HG02973 (cell line): ENCODE data around the gene QDPR.
A peak's percentile ranks its signal among the peaks of the same experiment; 100 is the strongest.
"Not testable (repeated sequence)": the region's sequence is repeated elsewhere in the genome, so short reads cannot be mapped to it uniquely, and the experiment has no call there.

Experiments used
- ATAC-seq: cut with Tn5 transposase; IDR thresholded peaks from one replicate; pipeline ENCODE4 v1.9.1; 2021; ENCODE audit warnings: moderate library complexity; ENCODE audit not compliant: unreplicated experiment

The QDPR gene

GRCh38 chr4:17511950-17512795 lies at the start of gene QDPR:
QDPR (minus strand) TSS chr4:17512090; CDS start chr4:17512054, 36 bp downstream.
- ATAC-seq: peak; percentile 92

- no peak for ATAC-seq
Observed at GRCh38 chr4:17561195-17561909, 49.5 kb upstream of the QDPR start.

GRCh38 chr4:17560065-17560673 lies 48.3 kb upstream of the QDPR start:
- no peak for ATAC-seq

- no peak for ATAC-seq
Observed at GRCh38 chr4:17559709-17560048, 47.8 kb upstream of the QDPR start.

- ATAC-seq: no peak
Observed at GRCh38 chr4:17558941-17559708, 47.2 kb upstream of the QDPR start.

- ATAC-seq: no peak
Observed at GRCh38 chr4:17557880-17558279, 46.0 kb upstream of the QDPR start.

- ATAC-seq: no peak
Observed at GRCh38 chr4:17556498-17556897, 44.6 kb upstream of the QDPR start.

GRCh38 chr4:17554568-17554967 lies 42.7 kb upstream of the QDPR start:
- no peak for ATAC-seq

- ATAC-seq: no peak
Observed at GRCh38 chr4:17552427-17552826, 40.5 kb upstream of the QDPR start.

- no peak for ATAC-seq
Observed at GRCh38 chr4:17550549-17550948, 38.7 kb upstream of the QDPR start.

GRCh38 chr4:17546678-17547077 lies 34.8 kb upstream of the QDPR start:
- no peak for ATAC-seq

- ATAC-seq: no peak
Observed at GRCh38 chr4:17546222-17546621, 34.3 kb upstream of the QDPR start.

GRCh38 chr4:17545374-17546140 lies 33.7 kb upstream of the QDPR start:
- ATAC-seq: no peak

GRCh38 chr4:17544831-17545234 lies 32.9 kb upstream of the QDPR start:
- no peak for ATAC-seq

GRCh38 chr4:17544205-17544604 lies 32.3 kb upstream of the QDPR start:
- no peak for ATAC-seq

- ATAC-seq: not testable (repeated sequence)
Observed at GRCh38 chr4:17537060-17537459, 25.2 kb upstream of the QDPR start.

- no peak for ATAC-seq
Observed at GRCh38 chr4:17535906-17536305, 24.0 kb upstream of the QDPR start.

- no peak for ATAC-seq
Observed at GRCh38 chr4:17535242-17535641, 23.4 kb upstream of the QDPR start.

GRCh38 chr4:17534705-17535104 lies 22.8 kb upstream of the QDPR start:
- ATAC-seq: no peak

- ATAC-seq: no peak
Observed at GRCh38 chr4:17531538-17532285, 19.8 kb upstream of the QDPR start.
